PFSK-1 (cell line): ENCODE data around the gene EWSR1. TPM values are rescaled to one million over a fixed set of nuclear protein-coding genes. Genes with fewer than 3 reads are reported as not detected.
A peak's percentile ranks its signal among the peaks of the same experiment; 100 is the strongest.

Experiments used
- FOXP2 ChIP-seq: optimal IDR thresholded peaks from 2 replicates; pipeline ENCODE3; 2011; ENCODE audit warnings: borderline replicate concordance, control low read depth, inconsistent platforms; ENCODE audit not compliant: insufficient read depth; ENCODE audit errors: extremely low read length, extremely low read depth
- POLR2AphosphoS5 ChIP-seq: IDR thresholded peaks from 2 replicates; pipeline ENCODE4 v1.6.1; 2012; ENCODE audit warnings: low read depth, mild to moderate bottlenecking, control low read depth, low read length, moderate library complexity
- SIN3A ChIP-seq: IDR thresholded peaks from 2 replicates; pipeline ENCODE4 v1.6.1; 2012; ENCODE audit warnings: mild to moderate bottlenecking, low read length, moderate library complexity, borderline replicate concordance; ENCODE audit not compliant: insufficient read depth
- TAF1 ChIP-seq: IDR thresholded peaks from 2 replicates; pipeline ENCODE4 v1.6.1; 2012; ENCODE audit warnings: low read length, control low read depth, borderline replicate concordance; ENCODE audit not compliant: insufficient read depth
- polyA plus RNA-seq: library from polyadenylated mRNA; unstranded; fragments of >200 nt; gene quantifications from one replicate; pipeline ENCODE4 v1.2.1, GENCODE V29; 2012; ENCODE audit warnings: low read depth, missing spikeins; ENCODE audit not compliant: insufficient read length
- TF ChIP-seq, protein P1 (sequence below), 2 experiments: IDR thresholded peaks; 2 replicates each; pipeline versions ENCODE4 v1.6.1 to v1.8.0; 2011 to 2012; ENCODE audit warnings: low read depth in 2 of 2, low read length in 2 of 2, control low read depth in 1 of 2, inconsistent platforms in 1 of 2, mild to moderate bottlenecking in 1 of 2, moderate library complexity in 1 of 2; ENCODE audit not compliant: insufficient read depth in 1 of 2

The EWSR1 gene, protein sequence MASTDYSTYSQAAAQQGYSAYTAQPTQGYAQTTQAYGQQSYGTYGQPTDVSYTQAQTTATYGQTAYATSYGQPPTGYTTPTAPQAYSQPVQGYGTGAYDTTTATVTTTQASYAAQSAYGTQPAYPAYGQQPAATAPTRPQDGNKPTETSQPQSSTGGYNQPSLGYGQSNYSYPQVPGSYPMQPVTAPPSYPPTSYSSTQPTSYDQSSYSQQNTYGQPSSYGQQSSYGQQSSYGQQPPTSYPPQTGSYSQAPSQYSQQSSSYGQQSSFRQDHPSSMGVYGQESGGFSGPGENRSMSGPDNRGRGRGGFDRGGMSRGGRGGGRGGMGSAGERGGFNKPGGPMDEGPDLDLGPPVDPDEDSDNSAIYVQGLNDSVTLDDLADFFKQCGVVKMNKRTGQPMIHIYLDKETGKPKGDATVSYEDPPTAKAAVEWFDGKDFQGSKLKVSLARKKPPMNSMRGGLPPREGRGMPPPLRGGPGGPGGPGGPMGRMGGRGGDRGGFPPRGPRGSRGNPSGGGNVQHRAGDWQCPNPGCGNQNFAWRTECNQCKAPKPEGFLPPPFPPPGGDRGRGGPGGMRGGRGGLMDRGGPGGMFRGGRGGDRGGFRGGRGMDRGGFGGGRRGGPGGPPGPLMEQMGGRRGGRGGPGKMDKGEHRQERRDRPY
- polyA plus RNA-seq, result 238 TPM

DNA sequence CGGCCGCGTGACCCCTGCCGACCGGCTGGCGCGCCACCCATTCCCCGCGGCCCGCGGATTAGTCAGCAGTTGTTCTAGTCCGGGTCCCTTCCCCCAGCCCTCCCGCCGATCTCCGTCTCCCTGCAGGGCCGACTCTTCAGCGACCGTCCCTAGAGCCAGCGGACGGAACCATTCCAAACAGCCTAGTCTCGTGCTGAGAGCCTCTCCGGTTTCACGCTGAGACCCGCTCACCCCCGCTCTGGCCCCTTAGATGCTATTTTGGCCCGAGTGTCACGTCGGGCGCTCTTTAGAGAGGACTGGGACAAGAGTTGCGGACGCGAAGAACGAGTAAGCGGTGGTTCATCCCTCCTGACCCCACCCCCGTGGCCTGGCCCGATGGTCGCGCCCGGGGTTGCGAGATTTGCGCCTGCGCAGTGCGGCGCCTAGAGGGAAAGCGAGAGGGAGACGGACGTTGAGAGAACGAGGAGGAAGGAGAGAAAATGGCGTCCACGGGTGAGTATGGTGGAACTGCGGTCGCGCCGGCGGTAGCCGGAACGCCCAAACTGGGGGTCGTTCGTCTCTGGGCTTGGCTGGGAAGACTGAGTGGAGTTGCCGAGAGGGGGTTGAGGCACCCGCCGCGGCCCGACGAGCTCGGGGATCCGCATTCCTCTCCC, at the start of gene EWSR1, which contains the start of gene RHBDD3:
TSS of gene EWSR1 (plus strand) at position 411 of the 653 bp plus-strand sequence. CDS start at position 480, 69 bp downstream.
TSS of gene RHBDD3 (minus strand) at position 124 of the 653 bp plus-strand sequence. CDS start 2,355 bp downstream, outside the sequence.
- TF ChIP-seq TAF1 (peak; percentile 86; the same call in 1 of the 2 replicates), FOXP2 (peak; percentile 70), SIN3A (0 out of 2 replicates have a peak, but pooled peaks have one; percentile 52), POLR2AphosphoS5 (peak; percentile 62)
- TF ChIP-seq, protein P1, sequence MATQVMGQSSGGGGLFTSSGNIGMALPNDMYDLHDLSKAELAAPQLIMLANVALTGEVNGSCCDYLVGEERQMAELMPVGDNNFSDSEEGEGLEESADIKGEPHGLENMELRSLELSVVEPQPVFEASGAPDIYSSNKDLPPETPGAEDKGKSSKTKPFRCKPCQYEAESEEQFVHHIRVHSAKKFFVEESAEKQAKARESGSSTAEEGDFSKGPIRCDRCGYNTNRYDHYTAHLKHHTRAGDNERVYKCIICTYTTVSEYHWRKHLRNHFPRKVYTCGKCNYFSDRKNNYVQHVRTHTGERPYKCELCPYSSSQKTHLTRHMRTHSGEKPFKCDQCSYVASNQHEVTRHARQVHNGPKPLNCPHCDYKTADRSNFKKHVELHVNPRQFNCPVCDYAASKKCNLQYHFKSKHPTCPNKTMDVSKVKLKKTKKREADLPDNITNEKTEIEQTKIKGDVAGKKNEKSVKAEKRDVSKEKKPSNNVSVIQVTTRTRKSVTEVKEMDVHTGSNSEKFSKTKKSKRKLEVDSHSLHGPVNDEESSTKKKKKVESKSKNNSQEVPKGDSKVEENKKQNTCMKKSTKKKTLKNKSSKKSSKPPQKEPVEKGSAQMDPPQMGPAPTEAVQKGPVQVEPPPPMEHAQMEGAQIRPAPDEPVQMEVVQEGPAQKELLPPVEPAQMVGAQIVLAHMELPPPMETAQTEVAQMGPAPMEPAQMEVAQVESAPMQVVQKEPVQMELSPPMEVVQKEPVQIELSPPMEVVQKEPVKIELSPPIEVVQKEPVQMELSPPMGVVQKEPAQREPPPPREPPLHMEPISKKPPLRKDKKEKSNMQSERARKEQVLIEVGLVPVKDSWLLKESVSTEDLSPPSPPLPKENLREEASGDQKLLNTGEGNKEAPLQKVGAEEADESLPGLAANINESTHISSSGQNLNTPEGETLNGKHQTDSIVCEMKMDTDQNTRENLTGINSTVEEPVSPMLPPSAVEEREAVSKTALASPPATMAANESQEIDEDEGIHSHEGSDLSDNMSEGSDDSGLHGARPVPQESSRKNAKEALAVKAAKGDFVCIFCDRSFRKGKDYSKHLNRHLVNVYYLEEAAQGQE (IDR thresholded peaks at IDR 0.05; ENCODE audit: insufficient read depth in 1 of 2, low read depth in 2 of 2, low read length in 2 of 2), result peak in 1 of 2 experiments; percentile 40; a peak in 1 of 4 replicates

DNA sequence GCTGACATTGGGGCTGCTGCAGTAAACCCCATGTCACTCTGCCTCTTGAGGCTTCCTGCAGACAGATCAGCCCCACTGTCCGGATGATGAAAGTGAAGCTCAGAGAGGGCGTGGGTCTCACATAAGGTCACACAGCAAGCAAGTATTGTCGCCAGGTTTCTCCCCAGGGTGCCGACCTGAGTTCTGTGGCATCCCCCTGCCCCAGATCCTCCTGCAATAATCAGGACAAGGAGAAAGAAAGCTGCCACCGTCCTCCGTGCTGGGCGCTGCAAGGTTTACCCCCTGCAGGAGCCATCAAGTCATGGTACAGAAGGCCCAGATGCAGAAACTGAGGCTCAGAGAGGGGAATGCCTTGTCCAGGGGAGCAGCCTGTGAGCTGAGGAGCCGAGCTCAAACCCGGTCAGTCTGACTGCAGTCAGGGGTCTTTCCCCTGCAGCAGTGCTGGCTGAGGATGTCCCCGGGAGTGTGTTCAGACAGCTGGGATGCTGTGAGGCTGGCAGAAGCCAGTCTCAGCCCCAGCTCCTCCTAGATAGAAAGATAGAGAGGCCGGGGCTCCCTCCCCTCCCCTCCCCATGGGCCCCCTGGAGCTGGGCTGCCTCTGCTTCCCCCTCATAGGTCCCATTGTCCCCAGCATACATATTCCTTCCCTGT, 49.2 kb upstream of the EWSR1 start:
- TF ChIP-seq SIN3A, result no peak
- TF ChIP-seq, protein P1 (IDR thresholded peaks at IDR 0.05; ENCODE audit: insufficient read depth in 1 of 2, low read depth in 2 of 2, low read length in 2 of 2), result no peak
- TF ChIP-seq TAF1, result no peak
- TF ChIP-seq POLR2AphosphoS5, result no peak
- no peak for TF ChIP-seq FOXP2

DNA sequence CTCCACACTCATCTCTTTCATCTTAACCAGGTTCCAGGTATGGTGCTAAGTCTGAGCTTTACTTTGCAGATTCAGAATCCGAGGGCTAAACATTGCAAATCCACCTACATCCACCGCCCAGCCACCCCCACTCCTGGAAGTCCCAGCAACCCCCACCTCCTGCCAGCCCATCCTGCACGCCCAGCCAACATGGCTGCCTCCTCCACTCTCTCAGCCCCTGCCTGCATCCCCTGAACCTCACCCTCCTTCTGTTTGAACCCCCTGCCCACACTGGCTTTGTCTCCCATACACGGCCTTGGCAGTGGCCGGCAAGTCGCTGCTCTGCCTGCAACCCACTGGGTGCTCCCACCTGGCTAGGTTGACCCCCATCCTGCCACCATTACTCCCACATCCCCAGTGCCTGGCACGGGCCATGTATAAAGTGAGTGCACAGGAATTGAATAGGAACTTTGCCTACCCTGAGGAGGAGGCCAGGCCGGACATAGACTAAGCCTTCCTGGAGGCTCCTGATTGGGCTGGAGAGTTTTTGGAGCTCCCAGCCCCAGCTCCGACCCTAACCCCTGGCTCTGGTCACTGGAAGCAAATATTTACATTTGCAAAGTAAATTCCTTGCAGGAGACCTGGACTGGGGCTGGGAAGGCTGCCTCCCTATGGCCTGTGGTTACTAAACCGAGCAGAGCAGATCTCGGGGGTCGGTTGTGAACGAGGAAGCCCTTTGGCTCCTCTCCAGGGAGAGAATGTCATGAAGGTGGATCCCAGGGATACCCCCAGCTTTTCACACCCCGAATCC, 48.0 kb upstream of the EWSR1 start:
- TF ChIP-seq FOXP2 (no peak), POLR2AphosphoS5 (no peak), SIN3A (no peak), TAF1 (no peak)
- TF ChIP-seq, protein P1 (IDR thresholded peaks at IDR 0.05; ENCODE audit: insufficient read depth in 1 of 2, low read depth in 2 of 2, low read length in 2 of 2), result no peak

DNA sequence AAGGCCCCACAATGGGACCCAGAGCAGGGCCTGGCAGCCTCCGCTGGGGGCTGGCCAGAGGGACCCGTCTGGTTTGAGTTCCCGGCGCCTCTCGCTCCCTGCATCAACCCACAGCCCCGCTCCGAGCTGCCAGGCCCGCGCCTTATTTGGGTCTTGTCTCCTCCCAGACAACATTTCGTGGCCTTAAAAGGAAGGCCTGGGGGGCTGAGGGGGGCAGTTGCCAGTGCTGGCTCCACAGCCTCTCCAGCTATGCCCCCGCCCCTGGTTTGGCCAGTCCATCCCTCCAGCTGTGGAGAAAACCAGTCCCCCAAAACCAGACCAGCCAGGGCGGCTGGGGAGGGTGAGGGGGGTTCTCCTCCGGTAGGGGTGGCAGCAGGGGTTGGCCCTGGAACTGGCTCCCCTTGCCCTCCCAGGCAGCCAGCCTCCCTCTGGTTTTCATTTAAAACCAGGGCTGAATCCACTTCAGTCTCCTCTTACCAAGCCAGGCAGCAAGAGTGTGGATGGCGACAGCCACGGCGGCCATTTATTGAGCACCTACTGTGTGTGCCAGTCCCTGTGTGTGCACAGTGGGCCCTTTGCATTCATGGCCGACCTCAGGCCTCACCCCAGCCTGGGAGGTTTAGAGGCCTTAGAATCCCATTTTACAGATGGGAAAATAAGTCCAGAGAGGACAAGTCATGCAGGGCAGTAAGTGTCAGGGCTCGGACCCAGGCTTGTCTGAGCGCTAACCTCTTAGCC, 43.8 kb upstream of the EWSR1 start:
- TF ChIP-seq TAF1 (no peak), SIN3A (no peak), POLR2AphosphoS5 (no peak), FOXP2 (no peak)
- TF ChIP-seq, protein P1 (IDR thresholded peaks at IDR 0.05; ENCODE audit: insufficient read depth in 1 of 2, low read depth in 2 of 2, low read length in 2 of 2), result no peak
